ENCODE results near the gene PRPF31.

The PRPF31 gene

GRCh38 chr19:54107876-54108490 lies 7.6 kb upstream of the PRPF31 start:
- DNase-seq = no peak

- DNase-seq = no peak
These were observed 7.1 kb upstream of the PRPF31 start for GRCh38 chr19:54108496-54108895.

- no peak for DNase-seq
These were observed 5.9 kb upstream of the PRPF31 start for GRCh38 chr19:54109651-54110050.

- DNase-seq = no peak
These were observed 1.0 kb upstream of the PRPF31 start for GRCh38 chr19:54114340-54115108.

GRCh38 chr19:54121259-54121658 lies 5.7 kb downstream of the PRPF31 start:
- no peak for DNase-seq

- DNase-seq = no peak
These were observed 8.1 kb downstream of the PRPF31 start for GRCh38 chr19:54123682-54124081.

- no peak for DNase-seq
These were observed 8.8 kb downstream of the PRPF31 start for GRCh38 chr19:54124393-54124792.

- DNase-seq = no peak
These were observed 10.2 kb downstream of the PRPF31 start for GRCh38 chr19:54125713-54126112.

- no peak for DNase-seq
These were observed 12.3 kb downstream of the PRPF31 start for GRCh38 chr19:54127688-54128440.

GRCh38 chr19:54128441-54128725 lies 12.8 kb downstream of the PRPF31 start:
- DNase-seq = no peak

- no peak for DNase-seq
These were observed 13.5 kb downstream of the PRPF31 start for GRCh38 chr19:54128796-54129616.

- DNase-seq = no peak
These were observed 14.1 kb downstream of the PRPF31 start for GRCh38 chr19:54129617-54129996.

GRCh38 chr19:54133312-54133956 lies 17.9 kb downstream of the PRPF31 start:
- no peak for DNase-seq

- no peak for DNase-seq
These were observed 18.5 kb downstream of the PRPF31 start for GRCh38 chr19:54133957-54134590.

- no peak for DNase-seq
These were observed 20.7 kb downstream of the PRPF31 start for GRCh38 chr19:54136086-54136863.

GRCh38 chr19:54136864-54137698 lies 21.5 kb downstream of the PRPF31 start:
- DNase-seq = peak; percentile 98

- DNase-seq = no peak
These were observed 22.3 kb downstream of the PRPF31 start, which contains the start of gene CNOT3 for GRCh38 chr19:54137699-54138488. TSS of gene CNOT3 (plus strand) at chr19:54137762. CDS start at chr19:54142979, 5,217 bp downstream.

GRCh38 chr19:54138489-54139256 lies 23.1 kb downstream of the PRPF31 start:
- no peak for DNase-seq

GRCh38 chr19:54141356-54141755 lies 25.8 kb downstream of the PRPF31 start:
- no peak for DNase-seq

Measured in NCI-H1092 (cell line).